Suprapubic skin (tissue), 4 donors: ENCODE results near the gene ITPRIP.

Experiments used
- EP300 ChIP-seq: sonication (generic); formaldehyde crosslinking; IDR thresholded peaks from one replicate; pipeline ENCODE4 v1.6.1; 2017; ENCODE audit warnings: antibody characterized with exemption
- POLR2A ChIP-seq, 2 donors: fragments of 450-650 bp; IDR thresholded peaks; one replicate each; pipeline ENCODE4 v1.6.1; 2017; ENCODE audit warnings: antibody characterized with exemption in 2 of 2, mild to moderate bottlenecking in 2 of 2, moderate library complexity in 2 of 2
- POLR2AphosphoS5 ChIP-seq, 3 donors: sonication (generic); formaldehyde crosslinking; IDR thresholded peaks; one replicate each; pipeline ENCODE4 v1.6.1; 2017; ENCODE audit warnings: antibody characterized with exemption in 3 of 3
- TF ChIP-seq, protein P1 (sequence below), 2 donors: fragments of 200-600 bp in 1 of 2; fragments of 450-650 bp in 1 of 2; sonication (generic) in 1 of 2; IDR thresholded peaks; one replicate each; pipeline ENCODE4 v1.5.1; 2016 to 2019; ENCODE audit warnings: antibody characterized with exemption in 2 of 2, mild to moderate bottlenecking in 1 of 2, moderate library complexity in 1 of 2

GRCh38 chr10:104329735-104330134 lies 8.5 kb downstream of the ITPRIP start:
- TF ChIP-seq POLR2A (IDR thresholded peaks at IDR 0.05) (no peak), EP300 (no peak), POLR2AphosphoS5 (IDR thresholded peaks at IDR 0.05) (no peak)
- TF ChIP-seq, protein P1, sequence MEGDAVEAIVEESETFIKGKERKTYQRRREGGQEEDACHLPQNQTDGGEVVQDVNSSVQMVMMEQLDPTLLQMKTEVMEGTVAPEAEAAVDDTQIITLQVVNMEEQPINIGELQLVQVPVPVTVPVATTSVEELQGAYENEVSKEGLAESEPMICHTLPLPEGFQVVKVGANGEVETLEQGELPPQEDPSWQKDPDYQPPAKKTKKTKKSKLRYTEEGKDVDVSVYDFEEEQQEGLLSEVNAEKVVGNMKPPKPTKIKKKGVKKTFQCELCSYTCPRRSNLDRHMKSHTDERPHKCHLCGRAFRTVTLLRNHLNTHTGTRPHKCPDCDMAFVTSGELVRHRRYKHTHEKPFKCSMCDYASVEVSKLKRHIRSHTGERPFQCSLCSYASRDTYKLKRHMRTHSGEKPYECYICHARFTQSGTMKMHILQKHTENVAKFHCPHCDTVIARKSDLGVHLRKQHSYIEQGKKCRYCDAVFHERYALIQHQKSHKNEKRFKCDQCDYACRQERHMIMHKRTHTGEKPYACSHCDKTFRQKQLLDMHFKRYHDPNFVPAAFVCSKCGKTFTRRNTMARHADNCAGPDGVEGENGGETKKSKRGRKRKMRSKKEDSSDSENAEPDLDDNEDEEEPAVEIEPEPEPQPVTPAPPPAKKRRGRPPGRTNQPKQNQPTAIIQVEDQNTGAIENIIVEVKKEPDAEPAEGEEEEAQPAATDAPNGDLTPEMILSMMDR (IDR thresholded peaks at IDR 0.05), result no peak
